SK-N-MC (cell line): ENCODE data around the gene RPL3.
A peak's percentile ranks its signal among the peaks of the same experiment; 100 is the strongest.

ENCODE experiments used
- DNase-seq: peaks from one replicate; pipeline ENCODE4 v3.0.0-alpha.2; 2011; ENCODE audit warnings: low read depth, low spot score
- H3K27ac ChIP-seq: fragments of 200-600 bp; sonication (generic); 2 replicates; pipeline ENCODE4 v1.5.1; 2016; ENCODE audit warnings: mixed run types
- H3K36me3 ChIP-seq: fragments of 200-600 bp; sonication (generic); 2 replicates; pipeline ENCODE4 v1.6.1; 2017; ENCODE audit warnings: antibody characterized with exemption, low read length, mixed read lengths; ENCODE audit not compliant: insufficient read depth
- H3K4me3 ChIP-seq: fragments of 200-600 bp; sonication (generic); 2 replicates; pipeline ENCODE4 v1.5.1; 2016
- H3K9ac ChIP-seq: fragments of 200-600 bp; sonication (generic); 2 replicates; pipeline ENCODE4 v1.8.0; 2017; ENCODE audit warnings: mixed run types, mixed read lengths; ENCODE audit not compliant: insufficient read length
- H3K9me3 ChIP-seq: fragments of 200-600 bp; sonication (generic); 2 replicates; pipeline ENCODE4 v1.6.1; 2017; ENCODE audit warnings: low read depth, mild to moderate bottlenecking, antibody characterized with exemption, low read length, moderate library complexity, mixed read lengths
- EZH2 ChIP-seq: fragments of 200-600 bp; sonication (generic); IDR thresholded peaks from one replicate; pipeline ENCODE4 v1.6.1; 2017; ENCODE audit warnings: antibody characterized with exemption
- FOXP2 ChIP-seq: optimal IDR thresholded peaks from 2 replicates; pipeline ENCODE3; 2011; ENCODE audit warnings: mild to moderate bottlenecking, moderate library complexity; ENCODE audit not compliant: insufficient read depth; ENCODE audit errors: extremely low read length, control extremely low read depth
- POLR2AphosphoS5 ChIP-seq: IDR thresholded peaks from 2 replicates; pipeline ENCODE4 v1.6.1; 2012; ENCODE audit warnings: mild to moderate bottlenecking, low read depth, low read length, borderline replicate concordance

The RPL3 gene

DNA sequence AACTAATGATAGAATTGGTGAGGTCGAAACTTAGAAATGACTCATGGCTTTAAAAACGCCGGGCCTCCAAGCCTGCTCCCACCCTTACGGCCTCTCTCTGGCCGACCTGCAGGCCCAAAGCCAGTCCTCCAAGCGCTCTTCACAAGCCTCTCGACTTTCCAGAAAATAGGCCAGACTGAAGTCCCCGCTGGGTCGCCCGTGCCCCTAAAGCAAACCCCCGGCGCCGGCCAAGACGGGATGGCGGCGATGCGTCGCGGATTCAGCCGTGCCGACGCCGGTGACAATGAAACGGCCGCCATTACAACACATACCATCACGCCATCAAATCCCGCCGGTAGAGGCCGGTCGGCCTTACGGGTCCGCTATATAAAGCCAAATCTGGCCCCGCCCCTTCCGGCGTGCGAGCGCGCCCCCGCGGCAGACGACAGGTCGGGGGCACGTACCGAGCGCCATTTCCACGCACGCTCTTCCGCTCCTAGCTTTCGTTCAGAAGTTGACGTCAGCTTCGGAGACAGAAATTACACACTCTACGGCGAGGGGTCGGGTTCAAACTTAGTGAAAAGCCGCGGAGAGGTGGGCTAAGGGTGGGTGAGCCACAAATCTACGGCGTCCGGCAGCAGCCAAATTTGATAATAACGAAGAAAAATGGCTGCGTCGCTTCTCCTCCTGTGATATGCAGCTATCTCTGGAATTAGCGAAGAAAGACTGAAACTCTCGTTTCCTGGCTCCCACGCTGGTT lies at the start of gene RPL3:
Gene RPL3, minus strand, starts transcription at position 340 of the 739 bp plus-strand sequence. Its CDS starts 26 bp downstream, at position 314.
- TF ChIP-seq FOXP2 (peak; percentile 86), POLR2AphosphoS5 (peak; percentile 100), EZH2 (no peak)
- peak within 1 kb of the TSS; percentile 92 for H3K4me3 ChIP-seq
- H3K36me3 ChIP-seq: peaks cover 48% of the 10 kb centered on the region
- peak; percentile 99 for DNase-seq
- H3K9me3 ChIP-seq: no peaks in the 10 kb centered on the region
- peak within 1 kb of the TSS; percentile 100 for H3K9ac ChIP-seq
- peak within 1 kb of the TSS; percentile 99 for H3K27ac ChIP-seq

DNA sequence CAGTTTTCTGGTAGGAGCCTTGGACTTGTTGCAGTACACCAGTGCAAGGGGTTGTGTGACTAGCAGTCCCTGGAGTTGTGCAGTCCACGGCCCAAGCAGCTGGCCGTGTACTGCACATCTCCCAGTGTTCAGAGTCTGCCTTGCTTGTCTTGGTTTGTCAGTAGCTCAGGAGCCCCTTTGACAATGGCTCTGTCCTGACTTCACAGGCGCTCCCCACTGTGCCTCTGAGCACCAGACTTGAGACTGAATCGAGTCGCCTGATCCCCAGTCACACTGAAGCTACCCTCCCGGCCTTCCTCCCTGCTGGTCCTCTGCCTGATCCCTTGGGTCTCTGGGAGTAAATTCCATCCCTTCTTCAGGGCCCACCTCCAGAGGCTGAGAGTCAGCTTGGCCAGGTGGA lies 49.8 kb upstream of the RPL3 start:
- H3K36me3 ChIP-seq: no peaks in the 10 kb centered on the region

DNA sequence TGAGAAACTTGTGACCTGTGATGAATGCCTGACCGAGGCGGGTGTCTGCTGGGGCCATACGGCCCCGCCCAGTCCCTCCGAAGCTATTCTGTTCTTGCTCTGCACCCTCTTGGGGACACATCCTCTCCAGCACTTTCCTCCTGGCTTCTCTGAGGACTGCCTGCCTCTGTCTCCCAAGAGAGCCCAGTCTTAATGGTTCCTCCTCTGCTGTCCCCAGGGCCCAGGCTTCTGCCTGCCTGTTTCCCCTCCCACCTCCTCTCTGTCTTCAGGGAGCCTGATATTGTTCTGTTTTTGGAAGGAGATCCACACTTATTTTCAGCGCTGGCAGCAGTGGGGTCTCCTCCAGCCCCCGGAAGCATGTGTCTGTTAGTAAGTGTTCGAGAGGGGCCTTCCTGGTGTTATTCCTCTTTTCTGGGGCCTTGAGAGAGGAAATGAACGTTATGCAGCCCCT lies 49.1 kb upstream of the RPL3 start:
- TF ChIP-seq POLR2AphosphoS5 (no peak), FOXP2 (no peak), EZH2 (no peak)
- Histone ChIP-seq H3K4me3 (no peak overlapping the region), H3K36me3 (no peaks in the 10 kb centered on the region), H3K27ac (peak overlapping the region; percentile 1; the same call in 1 of the 2 replicates), H3K9me3 (no peaks in the 10 kb centered on the region), H3K9ac (no peak overlapping the region)
- DNase-seq: no peak

More for the DNA sequence above, 49.8 kb upstream of the RPL3 start:
- Histone ChIP-seq H3K9me3 (no peaks in the 10 kb centered on the region), H3K27ac (no peak overlapping the region), H3K4me3 (no peak overlapping the region), H3K9ac (no peak overlapping the region)
- TF ChIP-seq FOXP2 (no peak), EZH2 (no peak), POLR2AphosphoS5 (no peak)
- DNase-seq: no peak

DNA sequence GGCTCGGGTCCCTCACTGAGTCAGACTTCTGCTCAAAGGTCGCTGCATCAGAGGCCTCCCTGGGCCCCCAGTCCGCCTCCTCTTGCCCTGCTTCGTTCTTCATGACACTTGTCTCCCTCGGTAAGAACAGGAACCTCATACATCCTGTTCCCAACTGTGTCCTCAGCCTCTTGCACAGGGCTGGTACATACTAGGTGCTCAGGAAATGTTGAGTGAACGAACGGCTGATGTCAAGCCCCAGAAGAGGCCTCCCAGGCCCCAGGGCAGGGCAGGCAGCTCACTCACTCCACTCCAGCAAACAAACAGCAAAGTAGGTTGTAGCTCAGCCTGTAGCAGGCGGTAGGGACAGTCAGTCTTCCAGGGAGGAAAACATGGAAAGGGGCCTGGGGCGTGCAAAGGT lies 47.6 kb upstream of the RPL3 start:
- no peak for DNase-seq
- TF ChIP-seq POLR2AphosphoS5 (no peak), FOXP2 (no peak), EZH2 (no peak)
- no peak overlapping the region for H3K27ac ChIP-seq
- H3K9me3 ChIP-seq: no peaks in the 10 kb centered on the region
- no peak overlapping the region for H3K9ac ChIP-seq
- no peaks in the 10 kb centered on the region for H3K36me3 ChIP-seq
- H3K4me3 ChIP-seq: no peak overlapping the region

DNA sequence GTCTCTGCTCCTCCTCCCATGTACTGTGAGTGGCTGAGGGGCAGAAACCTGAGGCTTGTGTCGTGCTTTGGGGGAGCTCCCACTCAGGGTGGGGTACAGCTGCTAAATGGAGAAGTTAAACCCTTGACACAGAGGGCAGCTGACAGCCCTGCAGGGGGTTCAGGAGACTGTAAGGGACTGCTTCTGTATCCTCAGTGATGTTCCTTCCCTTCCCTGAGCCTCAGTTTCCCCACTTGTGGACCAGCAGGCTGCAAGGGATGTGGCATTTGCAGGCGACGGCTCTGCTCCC lies 46.0 kb upstream of the RPL3 start:
- no peak overlapping the region for H3K9ac ChIP-seq
- DNase-seq: no peak

DNA sequence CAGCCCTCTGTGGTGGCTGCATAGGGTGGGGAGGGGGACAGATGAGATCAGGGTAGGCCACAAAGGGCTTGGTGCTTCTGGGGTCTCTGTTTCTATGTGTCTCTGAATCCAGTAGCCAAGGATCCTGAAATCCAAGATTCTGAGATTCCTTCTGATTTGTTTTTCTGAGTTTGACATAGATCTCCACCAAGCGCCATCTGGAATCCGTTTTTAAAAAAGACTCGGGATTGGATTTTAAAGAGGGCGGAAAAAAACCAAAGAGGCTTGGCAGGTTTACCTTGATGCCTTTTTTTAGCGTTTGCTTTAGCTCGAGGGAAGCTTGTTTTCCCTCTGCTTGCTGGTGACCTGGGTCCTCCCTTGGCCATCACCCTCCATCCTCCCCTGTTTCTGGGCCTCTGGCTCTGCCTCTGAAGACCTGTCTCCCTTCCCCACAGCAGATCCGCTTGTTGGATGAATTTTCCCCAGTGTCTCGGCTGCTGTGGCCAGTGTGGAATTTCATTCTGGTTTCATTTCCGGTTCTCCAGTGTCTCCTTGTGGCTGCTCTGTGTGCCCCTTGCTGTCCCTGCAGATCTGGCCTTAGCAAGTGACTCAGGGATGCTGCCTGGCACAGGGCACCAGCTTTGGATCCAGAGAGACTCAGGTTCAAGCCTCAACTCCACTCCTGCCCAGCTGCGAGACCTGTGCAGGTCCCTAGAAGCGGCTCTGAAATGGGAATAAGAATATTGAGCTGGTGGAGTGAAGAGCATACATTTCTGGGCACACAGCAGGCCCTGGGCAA lies 45.5 kb upstream of the RPL3 start:
- Histone ChIP-seq H3K9me3 (no peaks in the 10 kb centered on the region), H3K4me3 (no peak overlapping the region), H3K27ac (peak overlapping the region; percentile 77), H3K36me3 (no peaks in the 10 kb centered on the region), H3K9ac (no peak overlapping the region)
- no peak for TF ChIP-seq POLR2AphosphoS5
- TF ChIP-seq FOXP2: no peak
- no peak for TF ChIP-seq EZH2
- no peak for DNase-seq

More for the DNA sequence above, 46.0 kb upstream of the RPL3 start:
- Histone ChIP-seq H3K9me3 (no peaks in the 10 kb centered on the region), H3K27ac (no peak overlapping the region), H3K4me3 (no peak overlapping the region), H3K36me3 (no peaks in the 10 kb centered on the region)
- TF ChIP-seq POLR2AphosphoS5 (no peak), EZH2 (no peak), FOXP2 (no peak)

DNA sequence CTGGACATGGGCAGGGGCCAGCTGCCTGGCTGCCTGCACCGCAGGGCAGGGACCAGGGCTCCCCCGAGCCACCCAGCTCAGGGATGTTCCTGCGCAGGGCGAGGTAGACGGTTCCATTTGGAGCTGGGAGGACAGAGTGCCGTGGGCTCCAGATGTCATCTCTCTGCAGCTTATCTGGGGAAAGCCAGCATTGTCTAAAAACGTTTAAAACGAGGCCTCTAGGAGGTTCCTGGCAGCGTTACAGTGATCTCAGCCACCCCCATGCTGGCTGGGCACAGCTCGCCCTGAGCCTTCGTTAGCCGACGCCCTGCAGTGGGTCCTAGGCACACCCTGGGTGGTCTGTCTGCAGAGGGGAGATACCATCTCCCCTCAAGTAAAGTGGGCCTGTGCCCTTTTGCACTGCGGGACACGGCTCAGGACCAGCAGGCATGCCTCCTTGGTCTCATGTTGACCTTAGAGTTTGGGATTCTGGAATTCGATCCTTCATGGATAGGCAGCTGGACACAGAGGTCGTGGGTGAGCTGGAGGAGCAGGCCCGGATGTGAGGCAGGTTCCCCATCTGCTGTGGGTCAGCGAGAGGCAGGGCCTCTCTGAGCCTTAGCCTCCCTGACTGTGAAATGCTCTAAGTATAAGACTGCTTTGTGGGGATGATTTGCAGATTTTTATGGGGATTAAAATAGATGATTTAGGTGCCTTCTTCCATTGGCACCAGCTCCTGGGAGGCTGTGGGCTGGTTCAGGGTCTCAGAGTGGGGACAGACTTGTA lies 44.5 kb upstream of the RPL3 start:
- H3K9me3 ChIP-seq: no peaks in the 10 kb centered on the region
- no peak overlapping the region for H3K9ac ChIP-seq
- DNase-seq: no peak
- peak overlapping the region; percentile 60; the same call in 1 of the 2 replicates for H3K27ac ChIP-seq
- H3K4me3 ChIP-seq: no peak overlapping the region
- TF ChIP-seq FOXP2: no peak
- TF ChIP-seq EZH2: no peak
- TF ChIP-seq POLR2AphosphoS5: no peak
- 0 out of 2 replicates have a peak, but pooled peaks cover under 1% of the 10 kb centered on the region for H3K36me3 ChIP-seq

DNA sequence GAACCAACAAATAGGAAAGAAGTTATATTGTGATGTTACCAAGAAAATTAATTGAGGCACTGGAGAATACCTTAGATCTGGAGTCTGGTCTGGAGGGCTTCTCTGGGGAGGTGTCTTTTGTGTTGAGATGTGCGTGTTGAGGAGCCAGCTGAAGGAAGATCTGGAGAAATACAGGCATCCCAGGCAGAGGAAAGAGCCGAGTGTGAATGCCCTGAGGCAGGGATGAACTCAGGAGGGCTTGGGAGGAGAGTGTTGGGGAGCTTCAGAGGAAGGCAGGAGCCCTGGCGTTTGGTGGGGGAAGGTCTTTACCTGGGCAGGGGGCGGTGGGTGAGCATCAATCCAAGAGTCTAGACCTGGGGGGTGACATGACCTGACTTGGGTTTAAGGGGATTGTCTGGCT lies 43.5 kb upstream of the RPL3 start:
- Histone ChIP-seq H3K36me3 (0 out of 2 replicates have a peak, but pooled peaks cover 4% of the 10 kb centered on the region), H3K9ac (no peak overlapping the region), H3K4me3 (no peak overlapping the region), H3K27ac (no peak overlapping the region), H3K9me3 (no peaks in the 10 kb centered on the region)
- DNase-seq: no peak
- TF ChIP-seq EZH2 (no peak), POLR2AphosphoS5 (no peak), FOXP2 (no peak)
